GM18951 (cell line): ENCODE results near the gene MACF1.
"Not testable (repeated sequence)": the region's sequence is repeated elsewhere in the genome, so short reads cannot be mapped to it uniquely, and the experiment has no call there.

Experiments used
- POLR2A ChIP-seq: IDR thresholded peaks from 4 replicates; pipeline ENCODE4 v1.6.1; 2011; ENCODE audit warnings: mild to moderate bottlenecking; ENCODE audit not compliant: insufficient read length, insufficient read depth; ENCODE audit errors: extremely low read depth
- in situ Hi-C: fragments of 300-500 bp; cut with MboI; formaldehyde crosslinking; loops from one replicate; pipeline ENCODE4 v1.12.0; 2022; ENCODE audit warnings: low sequenced_read_pairs, mixed read lengths, inconsistent platforms; ENCODE audit not compliant: unreplicated experiment

The MACF1 gene

DNA sequence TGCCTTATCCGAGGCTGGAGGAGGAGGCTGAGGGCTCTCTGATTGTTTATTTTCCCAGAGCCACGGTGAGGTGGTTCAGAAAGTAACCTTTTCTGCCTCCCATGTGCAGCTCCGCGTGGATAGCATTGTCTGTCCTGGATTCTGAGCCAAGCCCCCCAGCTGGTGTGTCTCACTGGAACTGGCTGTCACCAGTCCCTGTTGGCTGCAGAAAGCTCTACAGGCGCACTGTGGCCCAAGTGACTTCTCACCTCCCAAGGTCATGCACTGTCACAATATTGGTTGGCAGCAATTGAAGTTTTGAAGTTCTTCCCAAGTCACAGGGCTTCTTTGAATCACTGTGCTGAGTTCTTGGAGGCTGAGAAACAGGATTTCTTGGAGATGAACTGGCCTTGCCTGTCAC lies 295.2 kb downstream of the MACF1 start:
- in situ Hi-C loops, result no loop called here
- no peak for TF ChIP-seq POLR2A

DNA sequence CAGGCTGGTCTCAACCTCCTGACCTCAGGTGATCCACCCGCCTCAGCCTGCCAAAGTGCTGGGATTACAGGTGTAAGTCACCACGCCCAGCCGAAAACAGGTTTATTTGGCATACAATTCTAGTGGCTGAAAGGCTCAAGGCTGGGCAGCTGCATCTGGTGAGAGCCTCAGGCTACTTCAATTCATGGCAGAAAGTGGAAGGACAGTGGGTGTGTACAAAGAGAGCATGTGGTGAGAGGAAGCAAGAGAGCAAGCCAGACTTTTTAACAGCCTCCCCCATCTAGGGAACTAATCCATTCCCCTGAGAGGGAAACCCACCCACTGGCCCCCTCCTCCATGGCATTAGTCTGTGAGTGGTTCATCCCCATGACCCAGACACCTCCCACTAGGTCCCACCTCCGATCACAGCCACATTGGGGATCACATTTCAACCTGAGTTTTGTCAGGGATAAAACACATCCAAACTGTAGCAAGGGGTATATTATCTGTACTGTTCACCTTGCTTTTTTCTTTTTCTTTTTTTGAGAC lies 296.4 kb downstream of the MACF1 start:
- in situ Hi-C loops, result no loop called here

DNA sequence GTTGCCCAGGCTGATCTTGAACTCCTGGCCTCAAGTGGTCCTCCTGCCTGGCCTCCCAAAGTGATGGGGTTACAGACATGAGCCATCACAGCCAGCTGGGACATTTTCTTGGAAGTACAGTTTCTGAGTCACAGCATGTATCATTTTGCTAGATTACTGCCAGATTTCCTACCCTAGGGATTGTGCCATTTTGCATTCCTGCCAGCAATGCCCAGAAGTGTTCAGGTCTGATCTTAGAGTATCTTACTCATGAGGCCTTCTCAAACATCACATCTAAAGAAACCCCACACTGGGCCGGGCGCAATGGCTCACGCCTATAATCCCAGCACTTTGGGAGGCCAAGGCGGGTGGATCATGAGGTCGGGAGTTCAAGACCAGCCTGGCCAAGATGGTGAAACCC lies 297.2 kb downstream of the MACF1 start:
- in situ Hi-C loops, result no loop called here
- no peak for TF ChIP-seq POLR2A

More for the DNA sequence above, 296.4 kb downstream of the MACF1 start:
- TF ChIP-seq POLR2A, result no peak

DNA sequence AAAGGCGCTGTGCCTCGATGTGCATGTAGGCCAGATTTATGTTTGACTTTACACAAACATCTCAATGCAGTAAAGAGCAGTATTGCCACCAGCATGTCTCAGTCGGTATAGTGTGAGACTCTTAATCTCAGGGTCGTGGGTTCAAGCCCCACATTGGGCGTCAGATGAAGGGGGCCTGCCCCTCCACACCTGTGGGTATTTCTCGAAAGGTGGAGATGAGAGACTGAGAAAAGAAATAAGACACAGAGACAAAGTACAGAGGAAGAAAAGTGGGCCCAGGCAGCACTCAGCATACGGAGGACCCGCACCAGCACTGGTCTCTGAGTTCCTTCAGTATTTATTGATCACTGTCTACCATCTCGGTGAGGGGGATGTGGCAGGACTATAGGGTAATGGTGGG lies 299.9 kb downstream of the MACF1 start:
- in situ Hi-C loops, result not testable (repeated sequence)

DNA sequence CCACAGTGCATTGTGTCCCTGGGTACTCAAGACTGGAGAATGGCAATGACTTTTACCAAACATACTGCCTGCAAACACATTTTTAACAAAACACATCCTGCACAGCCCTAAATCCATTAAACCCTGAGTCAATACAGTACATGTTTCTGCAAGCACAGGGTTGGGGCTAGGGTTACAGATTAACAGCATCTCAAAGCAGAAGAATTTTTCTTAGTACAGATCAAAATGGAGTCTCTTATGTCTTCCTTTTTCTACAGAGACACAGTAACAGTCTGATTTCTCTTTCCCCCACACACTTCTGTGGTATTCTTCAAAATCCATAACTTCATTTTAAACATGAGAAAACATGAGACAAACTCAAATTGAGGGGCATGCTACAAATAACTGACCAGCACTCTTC lies 300.8 kb downstream of the MACF1 start:
- in situ Hi-C loops, result no loop called here
- no peak for TF ChIP-seq POLR2A

DNA sequence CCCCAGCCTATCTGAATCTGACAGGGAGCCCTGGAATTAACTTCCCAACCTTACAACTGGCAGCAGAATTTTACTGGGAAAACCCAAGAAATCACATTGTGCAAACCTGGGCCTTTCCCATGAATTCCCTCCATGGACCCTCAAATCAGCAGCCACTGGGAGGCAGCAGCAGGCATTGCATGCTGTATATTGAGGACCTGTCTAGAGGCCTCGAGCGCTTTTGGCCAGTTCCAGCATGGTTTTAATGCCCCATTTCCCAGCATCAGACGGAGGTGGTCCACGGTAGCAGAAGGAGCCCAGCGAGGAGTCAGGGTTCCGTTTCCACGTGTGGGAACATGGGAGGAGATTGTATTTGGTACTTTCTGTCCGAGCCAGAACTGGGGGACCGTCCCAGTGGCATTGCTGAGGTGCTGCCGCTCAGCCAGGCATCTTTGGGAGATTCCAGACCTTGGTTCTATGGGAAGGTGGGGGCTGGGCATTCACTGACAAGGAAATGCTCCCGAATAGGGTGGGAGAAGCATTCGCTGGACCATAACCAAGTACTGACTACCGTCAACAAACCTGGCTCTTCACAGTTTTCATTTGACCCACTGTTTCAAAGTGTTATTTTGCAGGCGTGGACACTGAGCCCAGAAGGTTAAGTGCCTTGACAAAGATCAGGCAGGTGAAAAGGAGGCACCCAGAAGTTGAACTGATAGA lies 302.9 kb downstream of the MACF1 start:
- in situ Hi-C loops, result no loop called here
- TF ChIP-seq POLR2A, result no peak

DNA sequence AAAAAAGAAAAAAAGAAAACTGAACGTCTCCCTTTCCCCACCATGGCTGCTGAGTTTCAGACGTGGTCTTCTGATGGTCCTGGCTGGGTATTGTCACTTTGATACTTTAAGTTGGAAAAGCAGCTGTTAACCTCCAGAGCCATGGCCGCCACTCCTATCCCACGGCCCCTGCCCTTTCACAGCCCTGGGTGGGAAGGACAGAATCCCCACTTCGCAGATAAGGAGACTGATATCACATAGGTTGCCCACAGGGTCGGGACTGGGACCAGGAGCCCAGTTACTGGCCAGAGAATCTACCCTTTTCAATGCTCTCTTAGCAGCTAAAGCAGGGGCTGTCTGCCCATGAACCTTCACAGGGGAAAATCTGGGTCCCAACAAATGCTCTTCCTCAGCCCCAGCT lies 303.8 kb downstream of the MACF1 start:
- in situ Hi-C loops, result no loop called here
- no peak for TF ChIP-seq POLR2A

DNA sequence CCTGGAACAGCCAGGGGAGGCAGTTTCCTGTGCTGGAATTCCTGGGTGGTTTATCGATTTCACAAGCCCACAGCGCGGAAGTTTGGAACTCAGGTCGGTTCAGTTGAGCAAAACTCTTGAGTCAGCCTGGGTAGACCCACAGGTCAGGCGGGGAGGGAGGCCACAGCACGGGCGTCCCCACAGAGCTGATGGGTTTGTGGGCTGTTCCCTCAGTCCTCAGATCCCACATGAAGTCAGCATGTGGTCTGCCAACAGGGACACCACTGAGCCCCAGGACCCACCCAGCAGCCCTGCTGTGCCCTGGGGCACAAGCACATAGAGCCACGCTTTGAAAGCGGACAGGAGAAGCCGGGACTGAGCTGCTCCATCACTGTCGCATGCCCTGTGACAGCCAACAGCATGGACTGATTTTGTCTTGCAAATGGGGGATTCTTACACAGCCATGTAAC lies 304.4 kb downstream of the MACF1 start:
- in situ Hi-C loops, result no loop called here
- no peak for TF ChIP-seq POLR2A

DNA sequence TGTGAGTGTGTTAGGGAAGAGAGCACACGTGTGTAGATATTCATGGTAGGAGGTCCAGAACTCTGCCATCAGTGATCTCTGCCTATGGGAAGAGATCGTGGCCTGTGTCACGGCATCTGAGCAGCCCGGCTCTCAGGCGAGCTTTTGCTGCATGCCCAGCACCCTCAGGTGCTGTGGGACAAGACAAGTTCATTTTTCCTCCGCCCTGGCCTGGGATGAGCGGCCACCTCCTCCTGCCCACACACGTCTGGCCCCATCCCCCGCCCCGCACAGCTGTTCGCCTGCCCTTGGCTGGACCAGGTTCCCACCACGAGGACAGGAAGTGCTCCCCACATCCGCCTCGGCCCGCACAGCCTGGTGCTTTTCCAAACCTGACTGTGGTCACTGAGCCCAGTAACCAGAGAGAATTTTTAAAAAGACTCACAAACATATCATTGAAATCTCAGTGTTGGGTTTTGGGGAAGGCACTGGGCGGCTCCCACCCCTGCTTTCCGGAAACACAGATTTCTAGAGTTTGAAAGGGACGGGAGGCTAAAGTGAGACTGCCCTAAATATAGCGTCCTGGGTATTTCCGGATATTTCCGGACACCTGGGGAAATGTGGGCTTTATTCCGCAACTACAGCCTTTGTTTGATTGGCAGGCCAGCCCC lies 305.0 kb downstream of the MACF1 start:
- TF ChIP-seq POLR2A, result no peak
- in situ Hi-C loops, result loop anchor here (5.0 kb wide), 1 partner anchor 268 kb away; no protein-coding TSS in a partner anchor

DNA sequence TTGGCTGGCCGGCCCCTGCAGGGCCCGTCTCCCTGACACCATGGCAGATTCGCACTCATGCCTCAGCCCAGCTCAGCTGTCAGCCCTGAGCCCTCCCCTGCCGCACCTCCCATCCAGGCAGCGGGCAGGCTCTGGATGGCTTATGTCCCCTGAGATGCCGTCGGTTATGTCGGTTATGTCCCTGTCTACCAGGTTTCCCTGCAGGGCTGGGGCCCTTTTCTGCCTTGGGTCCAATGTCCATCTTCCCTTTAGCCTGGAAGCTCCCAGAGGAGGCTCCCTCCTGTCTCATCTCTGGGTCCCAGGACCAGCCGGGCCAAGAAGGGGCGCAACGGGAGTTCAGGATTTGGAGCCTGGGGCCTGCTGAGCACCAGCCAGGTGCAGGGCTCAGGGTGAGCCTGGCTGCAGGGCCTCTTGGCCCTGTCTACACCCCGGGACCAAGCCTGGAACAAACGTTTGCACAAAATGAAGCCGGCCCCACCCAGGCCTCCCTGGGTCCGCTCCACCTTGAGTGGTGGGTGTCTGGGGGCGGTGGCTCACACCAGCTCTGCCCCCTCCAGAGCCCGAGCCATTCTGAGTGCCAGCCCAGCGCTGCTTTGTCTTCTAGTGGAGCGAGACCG lies 306.2 kb downstream of the MACF1 start:
- in situ Hi-C loops, result loop anchor here (5.0 kb wide), 1 partner anchor 267 kb away; no protein-coding TSS in a partner anchor

DNA sequence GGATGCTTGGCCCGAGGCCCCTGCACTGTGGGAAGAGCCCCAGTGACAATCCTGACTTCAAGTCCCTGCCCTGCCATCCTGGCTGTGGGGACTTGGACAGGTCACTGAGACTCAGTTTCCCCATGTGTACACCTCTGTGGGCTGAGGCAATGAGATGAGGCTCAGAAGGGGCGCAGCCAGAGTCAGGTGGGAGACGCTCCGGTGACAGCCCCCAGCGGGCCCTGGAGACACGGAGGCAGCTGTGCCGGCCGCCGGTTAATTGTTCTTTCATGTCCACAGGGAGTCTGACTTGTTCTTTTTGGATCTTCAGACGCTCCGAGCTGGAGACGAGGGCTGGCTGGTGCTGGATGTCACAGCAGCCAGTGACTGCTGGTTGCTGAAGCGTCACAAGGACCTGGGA lies 307.0 kb downstream of the MACF1 start:
- in situ Hi-C loops, result loop anchor here (5.0 kb wide), 1 partner anchor 266 kb away; no protein-coding TSS in a partner anchor

DNA sequence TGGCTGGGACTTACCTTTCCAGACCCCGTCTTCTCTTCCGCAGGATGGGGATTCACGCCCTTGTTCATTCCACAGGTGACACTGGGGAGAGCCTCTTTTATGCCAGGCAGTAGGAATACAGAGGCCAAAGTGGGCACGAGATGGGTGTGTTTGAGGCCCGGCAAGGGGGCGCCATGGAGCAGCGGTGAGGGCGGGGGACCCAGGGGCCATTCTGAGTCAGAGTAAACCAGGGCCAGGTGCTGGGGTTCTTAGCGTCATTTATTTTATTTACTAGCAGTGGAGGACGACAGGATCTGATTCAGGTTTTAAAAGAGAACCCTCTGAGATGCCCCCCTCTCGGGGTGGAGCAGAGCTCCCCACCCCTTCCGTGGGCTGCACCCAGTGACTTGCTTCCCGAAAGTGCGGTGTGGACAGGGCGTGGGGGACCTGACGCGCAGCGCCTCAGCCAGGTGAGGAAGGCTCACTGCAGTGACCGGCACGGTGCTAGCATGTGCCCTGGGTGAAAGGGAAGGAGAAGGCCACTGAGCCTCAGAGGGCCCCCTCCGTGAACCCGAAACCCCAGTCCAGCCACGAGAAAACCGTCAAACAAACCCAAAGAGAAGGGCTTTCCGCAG lies 307.8 kb downstream of the MACF1 start:
- in situ Hi-C loops, result loop anchor here (5.0 kb wide), 1 partner anchor 265 kb away; no protein-coding TSS in a partner anchor

DNA sequence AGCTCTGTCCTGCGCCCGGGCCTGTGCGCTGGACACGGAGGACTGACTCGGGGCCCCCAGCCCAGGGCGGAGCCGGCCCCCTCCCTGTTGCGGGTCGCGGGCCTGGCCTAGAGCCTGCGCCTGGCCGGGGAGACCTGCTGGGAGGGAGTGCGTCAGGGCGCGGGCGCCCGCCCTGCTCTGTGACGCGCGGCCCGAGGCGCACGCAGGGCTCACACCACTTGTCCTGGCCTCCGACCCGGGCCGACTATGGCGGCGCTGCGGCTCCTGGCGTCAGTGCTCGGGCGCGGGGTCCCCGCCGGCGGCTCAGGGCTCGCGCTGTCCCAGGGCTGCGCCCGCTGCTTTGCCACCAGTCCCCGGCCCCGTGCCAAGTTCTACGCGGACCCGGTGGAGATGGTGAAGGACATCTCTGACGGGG lies 310.2 kb downstream of the MACF1 start:
- in situ Hi-C loops, result loop anchor here (5.0 kb wide), 1 partner anchor 263 kb away; no protein-coding TSS in a partner anchor

DNA sequence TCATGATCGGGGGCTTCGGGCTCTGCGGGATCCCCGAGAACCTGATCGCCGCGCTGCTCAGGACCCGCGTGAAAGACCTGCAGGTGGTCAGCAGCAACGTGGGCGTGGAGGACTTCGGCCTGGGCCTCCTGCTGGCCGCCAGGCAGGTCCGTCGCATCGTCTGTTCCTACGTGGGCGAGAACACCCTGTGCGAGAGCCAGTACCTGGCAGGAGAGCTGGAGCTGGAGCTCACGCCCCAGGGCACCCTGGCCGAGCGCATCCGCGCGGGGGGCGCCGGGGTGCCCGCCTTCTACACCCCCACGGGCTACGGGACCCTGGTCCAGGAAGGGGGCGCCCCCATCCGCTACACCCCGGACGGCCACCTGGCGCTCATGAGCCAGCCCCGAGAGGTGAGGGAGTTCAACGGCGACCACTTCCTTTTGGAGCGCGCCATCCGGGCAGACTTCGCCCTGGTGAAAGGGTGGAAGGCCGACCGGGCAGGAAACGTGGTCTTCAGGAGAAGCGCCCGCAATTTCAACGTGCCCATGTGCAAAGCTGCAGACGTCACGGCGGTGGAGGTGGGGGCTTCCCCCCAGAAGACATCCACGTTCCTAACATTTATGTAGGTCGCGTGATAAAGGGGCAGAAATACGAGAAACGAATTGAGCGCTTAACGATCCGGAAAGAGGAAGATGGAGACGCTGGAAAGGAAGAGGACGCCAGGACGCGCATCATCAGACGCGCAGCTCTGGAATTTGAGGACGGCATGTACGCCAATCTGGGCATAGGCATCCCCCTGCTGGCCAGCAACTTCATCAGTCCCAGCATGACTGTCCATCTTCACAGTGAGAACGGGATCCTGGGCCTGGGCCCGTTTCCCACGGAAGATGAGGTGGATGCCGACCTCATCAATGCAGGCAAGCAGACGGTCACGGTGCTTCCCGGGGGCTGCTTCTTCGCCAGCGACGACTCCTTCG lies 310.9 kb downstream of the MACF1 start:
- in situ Hi-C loops, result not testable (repeated sequence)

DNA sequence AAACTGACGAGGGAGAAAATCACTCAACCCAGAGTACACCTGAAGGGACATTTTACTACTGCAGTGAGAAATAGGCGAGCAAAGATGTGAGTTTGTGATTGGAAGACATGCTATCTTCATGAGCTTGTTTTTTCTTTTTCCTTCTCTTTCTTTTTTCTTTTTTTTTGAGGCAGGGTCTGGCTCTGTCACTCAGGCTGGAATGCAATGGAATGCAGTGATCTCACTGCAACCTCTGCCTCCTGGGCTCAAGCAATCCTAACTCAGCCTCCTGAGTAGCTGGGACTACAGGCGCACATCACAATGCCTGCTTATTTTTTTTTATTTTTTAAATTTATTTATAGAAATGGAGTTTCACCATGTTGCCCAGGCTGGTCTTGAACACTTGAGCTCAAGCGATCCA lies 312.3 kb downstream of the MACF1 start:
- in situ Hi-C loops, result not testable (repeated sequence)

DNA sequence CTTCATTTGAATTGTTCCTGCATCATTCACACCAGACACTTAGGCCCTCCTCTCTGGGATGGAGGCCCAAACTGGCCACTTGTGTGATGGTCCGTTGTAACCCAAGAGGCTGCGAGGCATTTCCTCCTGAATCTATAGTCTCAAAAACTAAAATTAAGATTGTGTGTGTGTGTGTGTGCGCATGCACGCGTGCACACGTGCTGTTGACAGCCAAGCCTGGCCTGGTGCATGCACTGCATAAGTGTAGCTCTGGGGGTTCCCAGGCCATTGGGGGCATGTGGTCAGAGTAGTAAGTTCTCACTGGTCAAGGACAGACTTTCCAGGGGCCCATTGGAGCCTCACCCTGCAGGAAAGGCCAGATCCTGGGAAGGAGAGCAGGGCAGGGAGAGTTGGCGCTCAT lies 313.4 kb downstream of the MACF1 start:
- in situ Hi-C loops, result not testable (repeated sequence)

DNA sequence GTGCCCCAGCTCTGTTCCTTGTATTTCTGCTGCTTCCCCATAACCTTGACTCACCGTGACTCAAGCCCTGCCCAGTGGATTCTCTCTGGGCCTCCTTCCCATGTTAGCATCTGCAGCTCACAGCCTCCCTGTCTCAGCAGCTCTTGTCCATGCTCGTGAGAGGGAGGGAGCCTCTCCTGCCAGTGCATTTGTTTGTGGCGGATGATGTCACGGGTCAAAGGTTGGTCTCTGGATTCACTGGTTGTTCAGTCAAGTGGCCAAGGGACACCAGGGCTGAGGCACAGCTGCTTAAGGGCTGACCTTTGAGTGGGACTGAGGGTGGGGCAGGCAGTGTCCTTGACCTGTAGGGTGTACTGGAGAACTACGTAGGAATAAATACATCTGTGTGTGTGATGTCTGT lies 314.9 kb downstream of the MACF1 start:
- in situ Hi-C loops, result not testable (repeated sequence)

DNA sequence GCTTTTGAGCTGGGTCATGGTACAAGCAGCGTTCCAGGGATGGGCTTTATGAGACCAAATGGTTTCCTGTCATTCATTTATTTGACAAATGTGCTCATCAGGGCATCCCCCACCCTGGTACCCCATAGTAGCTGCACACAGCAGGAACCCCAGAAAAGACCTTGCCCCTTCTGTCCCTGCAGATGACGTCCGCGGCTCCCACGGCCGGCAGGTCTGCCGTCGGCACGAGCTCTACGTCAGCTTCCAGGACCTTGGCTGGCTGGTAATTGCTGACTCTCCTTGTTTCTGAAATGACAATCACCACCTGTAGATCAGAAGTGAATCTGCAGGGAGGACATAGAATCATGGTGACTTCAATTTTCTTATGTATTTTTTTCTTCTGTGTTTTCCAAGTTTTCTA lies 317.7 kb downstream of the MACF1 start:
- in situ Hi-C loops, result not testable (repeated sequence)
